DOHH2 (cell line): ENCODE measurements around the gene RYR2.

Experiments
- H3F3A ChIP-seq: fragments of 200-600 bp; sonication (generic), shearing (Covaris generic); 2 replicates; pipeline ENCODE4 v1.6.0; 2016; ENCODE audit warnings: antibody characterized with exemption, mild to moderate bottlenecking; ENCODE audit not compliant: control insufficient read depth, insufficient read depth
- H3K27ac ChIP-seq: fragments of 200-600 bp; sonication (generic); 2 replicates; pipeline ENCODE4 v1.5.1; 2014; ENCODE audit warnings: low read depth, mild to moderate bottlenecking, low read length, moderate library complexity
- H3K27me3 ChIP-seq: fragments of 200-600 bp; sonication (generic); 2 replicates; pipeline ENCODE4 v1.6.1; 2014; ENCODE audit warnings: mild to moderate bottlenecking, low read length, mixed read lengths; ENCODE audit not compliant: control insufficient read depth
- H3K36me3 ChIP-seq: fragments of 200-600 bp; sonication (generic); 2 replicates; pipeline ENCODE4 v1.6.1; 2014; ENCODE audit warnings: mild to moderate bottlenecking, low read length, moderate library complexity, mixed read lengths; ENCODE audit not compliant: control insufficient read depth
- H3K4me1 ChIP-seq: fragments of 200-600 bp; sonication (generic); 2 replicates; pipeline ENCODE4 v1.6.1; 2014; ENCODE audit warnings: mild to moderate bottlenecking, low read length, mixed read lengths; ENCODE audit not compliant: control insufficient read depth
- H3K4me2 ChIP-seq: fragments of 200-600 bp; sonication (generic); 2 replicates; pipeline ENCODE4 v1.6.0; 2014; ENCODE audit warnings: mild to moderate bottlenecking, low read length, moderate library complexity
- H3K4me3 ChIP-seq: fragments of 200-600 bp; sonication (generic); 2 replicates; pipeline ENCODE4 v1.5.1; 2014; ENCODE audit warnings: mild to moderate bottlenecking, low read length, mixed read lengths
- H3K79me2 ChIP-seq: fragments of 200-600 bp; sonication (generic); 2 replicates; pipeline ENCODE4 v1.6.1; 2014; ENCODE audit warnings: mild to moderate bottlenecking, low read length, mixed read lengths; ENCODE audit not compliant: control insufficient read depth
- H3K9me2 ChIP-seq: fragments of 200-600 bp; sonication (generic); replicated peaks from 2 replicates; pipeline ENCODE4 v1.6.1; 2014; ENCODE audit warnings: mild to moderate bottlenecking, low read length, mixed read lengths; ENCODE audit not compliant: control insufficient read depth
- H3K9me3 ChIP-seq: fragments of 200-600 bp; sonication (generic); 2 replicates; pipeline ENCODE4 v1.6.1; 2014; ENCODE audit warnings: antibody characterized with exemption, low read length, mixed read lengths; ENCODE audit not compliant: control insufficient read depth, insufficient read depth
- H4K20me1 ChIP-seq: fragments of 200-600 bp; sonication (generic); 2 replicates; pipeline ENCODE4 v1.6.0; 2014; ENCODE audit warnings: low read depth, mild to moderate bottlenecking, antibody characterized with exemption, low read length, moderate library complexity; ENCODE audit not compliant: control insufficient read depth, insufficient read depth
- EZH2phosphoT487 ChIP-seq: fragments of 200-600 bp; sonication (generic); IDR thresholded peaks from 2 replicates; pipeline ENCODE4 v1.6.1; 2017; ENCODE audit warnings: borderline replicate concordance, mild to moderate bottlenecking, antibody characterized with exemption, low read length, moderate library complexity, mixed read lengths
- TF ChIP-seq, protein P1 (sequence below): fragments of 200-600 bp; sonication (generic); IDR thresholded peaks from one replicate; pipeline ENCODE4 v1.5.1; 2014; ENCODE audit warnings: antibody characterized with exemption, mild to moderate bottlenecking, low read depth, low read length; ENCODE audit not compliant: poor library complexity, severe bottlenecking

RYR2 gene

DNA sequence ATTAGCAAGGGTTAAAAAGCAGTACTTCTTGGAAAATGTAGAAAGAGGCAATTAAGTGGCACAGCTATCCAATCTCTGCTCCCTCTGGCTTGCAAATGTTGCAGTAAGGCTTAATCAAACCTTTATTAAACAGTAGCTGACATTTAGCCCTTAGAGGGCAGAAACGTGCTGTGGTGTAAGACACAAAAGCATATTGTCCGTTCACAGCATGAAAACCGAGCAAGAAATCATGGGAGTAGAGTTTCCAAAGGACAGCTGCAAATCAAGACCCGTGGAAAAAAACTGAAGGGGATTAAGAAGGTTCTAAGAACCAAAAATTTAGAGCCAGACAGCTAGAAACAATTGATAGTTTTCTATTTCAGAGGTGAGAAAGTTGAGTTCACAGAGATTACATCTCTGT lies 835.6 kb downstream of the RYR2 start:
- Histone ChIP-seq H3K27ac (no peak overlapping the region), H3K9me3 (no peaks in the 10 kb centered on the region), H3F3A (no peaks in the 10 kb centered on the region), H4K20me1 (no peaks in the 10 kb centered on the region), H3K36me3 (no peaks in the 10 kb centered on the region), H3K9me2 (no peaks in the 10 kb centered on the region), H3K4me1 (no peaks in the 10 kb centered on the region), H3K27me3 (no peaks in the 10 kb centered on the region), H3K4me2 (no peak overlapping the region), H3K4me3 (no peak overlapping the region), H3K79me2 (no peaks in the 10 kb centered on the region)
- TF ChIP-seq, protein P1, sequence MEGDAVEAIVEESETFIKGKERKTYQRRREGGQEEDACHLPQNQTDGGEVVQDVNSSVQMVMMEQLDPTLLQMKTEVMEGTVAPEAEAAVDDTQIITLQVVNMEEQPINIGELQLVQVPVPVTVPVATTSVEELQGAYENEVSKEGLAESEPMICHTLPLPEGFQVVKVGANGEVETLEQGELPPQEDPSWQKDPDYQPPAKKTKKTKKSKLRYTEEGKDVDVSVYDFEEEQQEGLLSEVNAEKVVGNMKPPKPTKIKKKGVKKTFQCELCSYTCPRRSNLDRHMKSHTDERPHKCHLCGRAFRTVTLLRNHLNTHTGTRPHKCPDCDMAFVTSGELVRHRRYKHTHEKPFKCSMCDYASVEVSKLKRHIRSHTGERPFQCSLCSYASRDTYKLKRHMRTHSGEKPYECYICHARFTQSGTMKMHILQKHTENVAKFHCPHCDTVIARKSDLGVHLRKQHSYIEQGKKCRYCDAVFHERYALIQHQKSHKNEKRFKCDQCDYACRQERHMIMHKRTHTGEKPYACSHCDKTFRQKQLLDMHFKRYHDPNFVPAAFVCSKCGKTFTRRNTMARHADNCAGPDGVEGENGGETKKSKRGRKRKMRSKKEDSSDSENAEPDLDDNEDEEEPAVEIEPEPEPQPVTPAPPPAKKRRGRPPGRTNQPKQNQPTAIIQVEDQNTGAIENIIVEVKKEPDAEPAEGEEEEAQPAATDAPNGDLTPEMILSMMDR = no peak
- TF ChIP-seq EZH2phosphoT487 = no peak

- TF ChIP-seq, protein P1 = no peak
- no peak for TF ChIP-seq EZH2phosphoT487
- no peak overlapping the region for H3K4me3 ChIP-seq
- no peaks in the 10 kb centered on the region for H3K27me3 ChIP-seq
- no peaks in the 10 kb centered on the region for H3K4me1 ChIP-seq
- H3K36me3 ChIP-seq = no peaks in the 10 kb centered on the region
- no peaks in the 10 kb centered on the region for H3K79me2 ChIP-seq
- no peak overlapping the region for H3K4me2 ChIP-seq
- no peak overlapping the region for H3K27ac ChIP-seq
- H4K20me1 ChIP-seq = no peaks in the 10 kb centered on the region
- H3K9me3 ChIP-seq = no peaks in the 10 kb centered on the region
- H3F3A ChIP-seq = no peaks in the 10 kb centered on the region
- no peaks in the 10 kb centered on the region for H3K9me2 ChIP-seq
Observed at GRCh38 chr1:237878406-237878805, 836.4 kb downstream of the RYR2 start.

- H3K9me2 ChIP-seq = no peaks in the 10 kb centered on the region
- no peak overlapping the region for H3K27ac ChIP-seq
- H3K4me1 ChIP-seq = no peaks in the 10 kb centered on the region
- H3K36me3 ChIP-seq = no peaks in the 10 kb centered on the region
- H3K4me2 ChIP-seq = no peak overlapping the region
- H3F3A ChIP-seq = no peaks in the 10 kb centered on the region
- no peaks in the 10 kb centered on the region for H4K20me1 ChIP-seq
- TF ChIP-seq, protein P1 = no peak
- no peak for TF ChIP-seq EZH2phosphoT487
- no peaks in the 10 kb centered on the region for H3K79me2 ChIP-seq
- no peaks in the 10 kb centered on the region for H3K9me3 ChIP-seq
- no peak overlapping the region for H3K4me3 ChIP-seq
- no peaks in the 10 kb centered on the region for H3K27me3 ChIP-seq
Observed at GRCh38 chr1:237879195-237879594, 837.2 kb downstream of the RYR2 start.
